ENCODE measurements around the gene DMKN. TPM values are rescaled to one million over a fixed set of nuclear protein-coding genes. Genes with fewer than 3 reads are reported as not detected.

The DMKN gene
- total and polyA plus RNA-seq, 2 donors (not counting 3 experiments of a cell fraction or from before 2014, with no cell fraction given) = not detected

DNA sequence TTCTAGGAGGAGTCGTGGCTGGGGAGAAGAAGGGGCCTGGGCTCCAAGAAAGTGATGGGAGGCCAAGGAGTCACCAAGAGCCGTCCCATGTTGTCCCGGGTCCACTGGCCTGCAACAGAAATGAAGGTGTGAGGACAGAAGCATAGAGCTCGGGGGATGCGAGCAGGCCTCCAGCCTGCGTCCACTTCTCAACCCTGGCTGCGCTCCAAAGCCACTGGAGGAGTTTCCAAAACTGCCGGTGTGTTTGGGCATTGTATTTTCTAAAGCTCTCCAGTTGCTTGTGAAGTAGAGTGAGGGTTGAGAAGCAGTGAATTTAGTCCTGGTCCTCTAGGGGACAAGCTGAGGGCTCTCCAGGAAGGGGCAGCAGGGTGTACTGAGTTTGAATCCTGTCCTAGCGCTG is 52.4 kb downstream of the DMKN start:
- ChIA-PET CTCF (no interaction called here), POLR2A (interaction anchor here (0.7 kb wide), 1 partner anchor 27 kb away, joined by 5 read pairs; no protein-coding TSS in a partner anchor)
- BruUV-seq (replicated peaks) = no TSS peak
- H3K9ac ChIP-seq (replicated peaks; ENCODE audit: extremely low read depth, insufficient read depth, low read length) = no peak overlapping the region
- no peaks in the 10 kb centered on the region for H4K20me1 ChIP-seq (replicated peaks; ENCODE audit: control insufficient read depth, extremely low read depth, insufficient read depth, low read length)
- no peaks in the 10 kb centered on the region for H3K79me2 ChIP-seq (ENCODE audit: control insufficient read depth, insufficient read depth, low read length)
- dilution Hi-C loops (cut with MboI; ENCODE audit: extremely low pct_ligation_motif_present, low sequenced_read_pairs) (no loop called here), intact Hi-C loops (cut with micrococcal nuclease) (no loop called here)
- no peaks in the 10 kb centered on the region for H3K9me1 ChIP-seq (replicated peaks; ENCODE audit: control insufficient read depth, extremely low read depth, insufficient read depth, low read length)
- no peak overlapping the region for H3K27ac ChIP-seq (ENCODE audit: insufficient read depth, low read depth, low read length)
- H3K4me1 ChIP-seq (ENCODE audit: control insufficient read depth, extremely low read depth, insufficient read depth, low read length) = no peaks in the 10 kb centered on the region
- no peaks in the 10 kb centered on the region for H3K27me3 ChIP-seq (ENCODE audit: control insufficient read depth in 2 of 2, insufficient read depth in 2 of 2, low read length in 2 of 2)
- FAIRE-seq = no peak
- no peak for DNase-seq (ENCODE audit: low read depth, low spot score)
- no peak for TF ChIP-seq FOS (IDR thresholded peaks at IDR 0.05; ENCODE audit: borderline replicate concordance, insufficient read depth, low read length)
- TF ChIP-seq GATA2 (IDR thresholded peaks at IDR 0.05; ENCODE audit: insufficient read depth, insufficient read length, low read depth, low read length) = no peak
- no peak for TF ChIP-seq POLR2A (IDR thresholded peaks at IDR 0.05; ENCODE audit: low read depth, low read length)
- no peak for TF ChIP-seq JUN (IDR thresholded peaks at IDR 0.05; ENCODE audit: borderline replicate concordance, insufficient read depth, insufficient read length, low read depth)
- no peak for TF ChIP-seq MYC (IDR thresholded peaks at IDR 0.05; ENCODE audit: low read depth, low read length)
- TF ChIP-seq, protein P1, sequence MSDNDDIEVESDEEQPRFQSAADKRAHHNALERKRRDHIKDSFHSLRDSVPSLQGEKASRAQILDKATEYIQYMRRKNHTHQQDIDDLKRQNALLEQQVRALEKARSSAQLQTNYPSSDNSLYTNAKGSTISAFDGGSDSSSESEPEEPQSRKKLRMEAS (IDR thresholded peaks at IDR 0.05; ENCODE audit: insufficient read depth, insufficient read length) = no peak
- no peak for TF ChIP-seq EZH2 (IDR thresholded peaks at IDR 0.05; ENCODE audit: borderline replicate concordance, low read depth, low read length, severe bottlenecking)
- TF ChIP-seq, protein P2, sequence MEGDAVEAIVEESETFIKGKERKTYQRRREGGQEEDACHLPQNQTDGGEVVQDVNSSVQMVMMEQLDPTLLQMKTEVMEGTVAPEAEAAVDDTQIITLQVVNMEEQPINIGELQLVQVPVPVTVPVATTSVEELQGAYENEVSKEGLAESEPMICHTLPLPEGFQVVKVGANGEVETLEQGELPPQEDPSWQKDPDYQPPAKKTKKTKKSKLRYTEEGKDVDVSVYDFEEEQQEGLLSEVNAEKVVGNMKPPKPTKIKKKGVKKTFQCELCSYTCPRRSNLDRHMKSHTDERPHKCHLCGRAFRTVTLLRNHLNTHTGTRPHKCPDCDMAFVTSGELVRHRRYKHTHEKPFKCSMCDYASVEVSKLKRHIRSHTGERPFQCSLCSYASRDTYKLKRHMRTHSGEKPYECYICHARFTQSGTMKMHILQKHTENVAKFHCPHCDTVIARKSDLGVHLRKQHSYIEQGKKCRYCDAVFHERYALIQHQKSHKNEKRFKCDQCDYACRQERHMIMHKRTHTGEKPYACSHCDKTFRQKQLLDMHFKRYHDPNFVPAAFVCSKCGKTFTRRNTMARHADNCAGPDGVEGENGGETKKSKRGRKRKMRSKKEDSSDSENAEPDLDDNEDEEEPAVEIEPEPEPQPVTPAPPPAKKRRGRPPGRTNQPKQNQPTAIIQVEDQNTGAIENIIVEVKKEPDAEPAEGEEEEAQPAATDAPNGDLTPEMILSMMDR (IDR thresholded peaks at IDR 0.05; ENCODE audit: extremely low read depth in 1 of 2, insufficient read depth in 1 of 2, low read depth in 1 of 2, low read length in 2 of 2) = no peak
- TF ChIP-seq POLR2AphosphoS5 (IDR thresholded peaks at IDR 0.05; ENCODE audit: insufficient read depth, low read depth, low read length) = no peak
- H3K4me2 ChIP-seq (ENCODE audit: insufficient read depth, low read length) = no peak overlapping the region
- no peaks in the 10 kb centered on the region for H3K36me3 ChIP-seq (ENCODE audit: control insufficient read depth in 2 of 2, extremely low read depth in 1 of 2, insufficient read depth in 2 of 2, low read length in 2 of 2)
- no peak overlapping the region for H3K4me3 ChIP-seq (replicated peaks in 1 of 3; ENCODE audit: insufficient read depth in 1 of 3, low read depth in 1 of 3, low read length in 3 of 3)
- H2AFZ ChIP-seq (ENCODE audit: low read depth, low read length) = no peak overlapping the region
- no peaks in the 10 kb centered on the region for H3K9me3 ChIP-seq (replicated peaks; ENCODE audit: control insufficient read depth, insufficient read depth, low read length)

All from endothelial cell of umbilical vein (primary cell).